ENCODE results near the gene PCDH8.

The PCDH8 gene

GRCh38 chr13:52845766-52846566, 2.5 kb downstream of the PCDH8 start:
- TF ChIP-seq, protein P1, sequence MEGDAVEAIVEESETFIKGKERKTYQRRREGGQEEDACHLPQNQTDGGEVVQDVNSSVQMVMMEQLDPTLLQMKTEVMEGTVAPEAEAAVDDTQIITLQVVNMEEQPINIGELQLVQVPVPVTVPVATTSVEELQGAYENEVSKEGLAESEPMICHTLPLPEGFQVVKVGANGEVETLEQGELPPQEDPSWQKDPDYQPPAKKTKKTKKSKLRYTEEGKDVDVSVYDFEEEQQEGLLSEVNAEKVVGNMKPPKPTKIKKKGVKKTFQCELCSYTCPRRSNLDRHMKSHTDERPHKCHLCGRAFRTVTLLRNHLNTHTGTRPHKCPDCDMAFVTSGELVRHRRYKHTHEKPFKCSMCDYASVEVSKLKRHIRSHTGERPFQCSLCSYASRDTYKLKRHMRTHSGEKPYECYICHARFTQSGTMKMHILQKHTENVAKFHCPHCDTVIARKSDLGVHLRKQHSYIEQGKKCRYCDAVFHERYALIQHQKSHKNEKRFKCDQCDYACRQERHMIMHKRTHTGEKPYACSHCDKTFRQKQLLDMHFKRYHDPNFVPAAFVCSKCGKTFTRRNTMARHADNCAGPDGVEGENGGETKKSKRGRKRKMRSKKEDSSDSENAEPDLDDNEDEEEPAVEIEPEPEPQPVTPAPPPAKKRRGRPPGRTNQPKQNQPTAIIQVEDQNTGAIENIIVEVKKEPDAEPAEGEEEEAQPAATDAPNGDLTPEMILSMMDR (IDR thresholded peaks at IDR 0.05; ENCODE audit: control insufficient read depth, extremely low read depth, insufficient read depth): peak; percentile 62
- H3K4me3 ChIP-seq (ENCODE audit: low read depth, low read length): no peak overlapping the region
- no peak for DNase-seq (ENCODE audit: low read depth)

- no peak for DNase-seq (ENCODE audit: low read depth)
- TF ChIP-seq, protein P1 (IDR thresholded peaks at IDR 0.05; ENCODE audit: control insufficient read depth, extremely low read depth, insufficient read depth): no peak
- no peak overlapping the region for H3K4me3 ChIP-seq (ENCODE audit: low read depth, low read length)
Observed at GRCh38 chr13:52845334-52845761, 3.1 kb downstream of the PCDH8 start.

- no peak overlapping the region for H3K4me3 ChIP-seq (ENCODE audit: low read depth, low read length)
- DNase-seq (ENCODE audit: low read depth): no peak
- TF ChIP-seq, protein P1 (IDR thresholded peaks at IDR 0.05; ENCODE audit: control insufficient read depth, extremely low read depth, insufficient read depth): no peak
Observed at GRCh38 chr13:52844836-52845235, 3.6 kb downstream of the PCDH8 start.

GRCh38 chr13:52842441-52842840, 6.0 kb downstream of the PCDH8 start:
- no peak for DNase-seq (ENCODE audit: low read depth)
- no peak overlapping the region for H3K4me3 ChIP-seq (ENCODE audit: low read depth, low read length)

GRCh38 chr13:52840066-52840465, 8.4 kb downstream of the PCDH8 start:
- DNase-seq (ENCODE audit: low read depth): no peak
- TF ChIP-seq, protein P1 (IDR thresholded peaks at IDR 0.05; ENCODE audit: control insufficient read depth, extremely low read depth, insufficient read depth): no peak
- no peak overlapping the region for H3K4me3 ChIP-seq (ENCODE audit: low read depth, low read length)

More at GRCh38 chr13:52842441-52842840, 6.0 kb downstream of the PCDH8 start:
- TF ChIP-seq, protein P1 (IDR thresholded peaks at IDR 0.05; ENCODE audit: control insufficient read depth, extremely low read depth, insufficient read depth): no peak

DNA sequence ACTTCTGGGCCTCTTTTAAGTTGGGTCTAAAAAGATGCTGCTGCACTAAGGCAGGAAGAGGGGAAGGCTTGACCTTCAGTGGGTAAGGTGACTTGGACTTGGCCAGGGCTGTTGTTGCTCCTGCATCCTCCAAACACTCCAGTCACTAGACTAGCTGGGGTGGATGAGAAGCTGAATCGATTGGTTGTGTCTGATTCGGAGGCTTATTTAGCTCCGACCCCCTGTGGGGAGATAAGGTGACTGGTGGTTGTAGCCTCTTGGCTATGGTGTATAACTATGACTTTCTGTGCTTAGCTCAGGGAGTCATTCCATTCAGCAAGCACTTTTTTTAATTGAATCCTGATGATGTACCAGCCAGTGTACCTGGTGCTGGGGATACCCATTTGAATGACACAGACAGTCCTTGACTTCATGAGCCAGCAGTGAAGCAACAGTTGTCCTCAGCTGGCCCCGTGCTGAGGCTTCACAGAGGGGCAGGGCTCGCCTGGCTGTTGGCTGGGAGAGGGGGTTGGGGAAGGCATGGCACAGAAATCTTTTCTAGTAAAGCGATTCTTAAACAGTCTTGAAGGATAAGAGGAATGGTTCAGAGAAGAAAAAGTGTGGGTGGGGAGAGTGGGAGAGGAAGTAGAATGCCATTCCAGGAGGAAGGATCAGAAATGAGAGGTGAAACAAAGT, 9.9 kb downstream of the PCDH8 start:
- DNase-seq (ENCODE audit: low read depth): no peak
- TF ChIP-seq, protein P1 (IDR thresholded peaks at IDR 0.05; ENCODE audit: control insufficient read depth, extremely low read depth, insufficient read depth): no peak
- H3K4me3 ChIP-seq (ENCODE audit: low read depth, low read length): no peak overlapping the region

Data from LNCaP clone FGC (cell line).